ENCODE results near the gene IFI27L1. TPM values are rescaled to one million over a fixed set of nuclear protein-coding genes. Genes with fewer than 3 reads are reported as not detected.

IFI27L1 gene
- total RNA-seq, 2 donors from 2014 or later: 15.8 to 27.4 TPM

DNA sequence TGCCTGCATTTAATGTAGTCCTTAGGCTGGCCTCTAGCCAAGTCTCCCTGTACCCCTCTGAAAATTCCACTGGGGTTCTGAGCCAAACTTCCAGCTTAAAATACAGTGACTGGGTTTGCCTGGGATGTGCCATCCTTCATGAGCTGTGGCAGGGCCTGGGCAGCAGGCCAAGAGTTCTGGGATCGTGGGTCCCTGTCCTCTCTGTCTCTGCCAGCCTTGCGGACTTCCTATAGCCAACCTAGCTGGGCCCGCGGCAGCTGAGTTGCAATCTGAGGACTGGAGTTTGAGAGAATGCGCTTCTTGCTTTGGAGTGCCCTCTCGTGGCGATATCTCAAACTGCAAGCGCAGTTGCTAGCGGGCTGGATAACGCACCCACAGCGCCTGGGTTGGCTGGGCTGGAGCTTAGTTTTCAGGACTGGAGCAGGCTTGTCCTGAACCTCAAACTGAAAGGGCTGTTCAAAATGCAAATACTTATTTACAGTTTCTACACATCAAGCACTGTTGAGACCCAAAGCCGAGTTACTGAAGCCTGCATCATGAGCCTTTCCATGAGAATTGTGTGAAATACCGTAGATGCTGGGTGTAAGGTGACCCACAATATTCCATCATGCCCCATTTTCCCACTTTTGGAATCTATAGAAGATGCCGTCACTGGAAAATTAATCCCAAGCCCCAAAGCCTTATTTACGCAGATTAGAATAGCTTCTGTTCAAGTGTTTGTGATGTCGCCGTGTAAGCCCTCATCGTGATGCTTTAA is 55.6 kb downstream of the IFI27L1 start:
- no peaks in the 10 kb centered on the region for H3K4me1 ChIP-seq
- H3K27me3 ChIP-seq: no peaks in the 10 kb centered on the region
- intact Hi-C loops (cut with DNase I): loop anchor here (5.0 kb wide), 1 partner anchor 41 kb away; no protein-coding TSS in a partner anchor
- no peaks in the 10 kb centered on the region for H3K9me3 ChIP-seq
- TF ChIP-seq, protein P1, sequence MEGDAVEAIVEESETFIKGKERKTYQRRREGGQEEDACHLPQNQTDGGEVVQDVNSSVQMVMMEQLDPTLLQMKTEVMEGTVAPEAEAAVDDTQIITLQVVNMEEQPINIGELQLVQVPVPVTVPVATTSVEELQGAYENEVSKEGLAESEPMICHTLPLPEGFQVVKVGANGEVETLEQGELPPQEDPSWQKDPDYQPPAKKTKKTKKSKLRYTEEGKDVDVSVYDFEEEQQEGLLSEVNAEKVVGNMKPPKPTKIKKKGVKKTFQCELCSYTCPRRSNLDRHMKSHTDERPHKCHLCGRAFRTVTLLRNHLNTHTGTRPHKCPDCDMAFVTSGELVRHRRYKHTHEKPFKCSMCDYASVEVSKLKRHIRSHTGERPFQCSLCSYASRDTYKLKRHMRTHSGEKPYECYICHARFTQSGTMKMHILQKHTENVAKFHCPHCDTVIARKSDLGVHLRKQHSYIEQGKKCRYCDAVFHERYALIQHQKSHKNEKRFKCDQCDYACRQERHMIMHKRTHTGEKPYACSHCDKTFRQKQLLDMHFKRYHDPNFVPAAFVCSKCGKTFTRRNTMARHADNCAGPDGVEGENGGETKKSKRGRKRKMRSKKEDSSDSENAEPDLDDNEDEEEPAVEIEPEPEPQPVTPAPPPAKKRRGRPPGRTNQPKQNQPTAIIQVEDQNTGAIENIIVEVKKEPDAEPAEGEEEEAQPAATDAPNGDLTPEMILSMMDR (IDR thresholded peaks at IDR 0.05): peak; percentile 98
- no peak overlapping the region for H3K4me3 ChIP-seq
- no peaks in the 10 kb centered on the region for H3K36me3 ChIP-seq
- H3K9ac ChIP-seq (ENCODE audit: low read depth in 2 of 2, low read length in 2 of 2): no peak overlapping the region
- peak; percentile 90 for DNase-seq
- no peak overlapping the region for H3K27ac ChIP-seq

DNA sequence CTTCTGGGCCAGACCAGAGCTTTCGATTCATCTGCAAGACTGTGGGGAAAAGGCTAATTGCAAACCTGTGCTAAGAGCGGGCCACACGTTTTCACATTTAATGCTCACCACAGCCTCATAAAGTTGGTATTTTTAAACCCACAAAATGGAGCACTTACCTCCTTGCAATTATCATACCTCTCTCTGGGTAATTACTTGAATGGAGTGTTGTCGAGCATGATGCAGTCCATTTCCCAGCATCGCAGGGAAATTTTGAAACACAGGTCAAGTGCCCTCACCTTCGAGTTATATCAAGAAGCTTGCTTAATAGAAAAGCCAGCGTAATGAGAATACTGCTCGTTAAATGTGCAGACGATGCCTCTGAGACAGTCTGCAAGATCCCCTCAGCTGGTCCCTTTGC is 57.1 kb downstream of the IFI27L1 start:
- intact Hi-C loops (cut with DNase I): loop anchor here (2.0 to 5.0 kb wide), 2 partner anchors 39 to 101 kb away; no protein-coding TSS in a partner anchor
- TF ChIP-seq, protein P1 (IDR thresholded peaks at IDR 0.05): no peak
- Histone ChIP-seq H3K27ac (no peak overlapping the region), H3K9me3 (no peaks in the 10 kb centered on the region), H3K4me1 (no peaks in the 10 kb centered on the region), H3K27me3 (no peaks in the 10 kb centered on the region), H3K4me3 (no peak overlapping the region), H3K36me3 (no peaks in the 10 kb centered on the region), H3K9ac (ENCODE audit: low read depth in 2 of 2, low read length in 2 of 2) (no peak overlapping the region)
- DNase-seq: no peak

DNA sequence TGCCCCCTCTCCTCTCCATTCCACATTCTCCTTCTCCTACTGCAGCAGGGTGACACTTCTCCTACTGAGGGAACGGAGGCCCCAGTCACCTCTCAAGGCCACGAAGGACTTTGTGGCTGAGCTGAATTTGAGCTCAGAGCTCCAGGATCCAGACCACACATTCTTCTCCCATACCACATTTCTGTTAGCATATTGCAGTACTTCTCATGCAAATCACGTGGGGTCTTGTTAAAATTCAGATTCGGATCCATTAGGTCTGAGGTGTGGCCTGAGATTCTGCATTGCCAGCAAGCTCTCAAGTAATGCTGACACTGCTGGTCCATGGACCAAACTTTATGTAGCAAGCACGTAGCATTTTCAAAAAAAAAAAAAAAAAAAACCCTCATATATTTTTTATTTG is 57.9 kb downstream of the IFI27L1 start:
- Histone ChIP-seq H3K4me1 (no peaks in the 10 kb centered on the region), H3K9ac (ENCODE audit: low read depth in 2 of 2, low read length in 2 of 2) (no peak overlapping the region), H3K9me3 (no peaks in the 10 kb centered on the region), H3K27ac (no peak overlapping the region), H3K4me3 (no peak overlapping the region), H3K36me3 (no peaks in the 10 kb centered on the region), H3K27me3 (no peaks in the 10 kb centered on the region)
- TF ChIP-seq, protein P1 (IDR thresholded peaks at IDR 0.05): no peak
- intact Hi-C loops (cut with DNase I): loop anchor here (2.0 to 5.0 kb wide), 2 partner anchors 38 to 102 kb away; no protein-coding TSS in a partner anchor
- DNase-seq: no peak

- intact Hi-C loops (cut with DNase I): loop anchor here (2.0 to 5.0 kb wide), 2 partner anchors 38 to 103 kb away; no protein-coding TSS in a partner anchor
- no peak for DNase-seq
- TF ChIP-seq, protein P1 (IDR thresholded peaks at IDR 0.05): no peak
- no peaks in the 10 kb centered on the region for H3K4me1 ChIP-seq
- no peak overlapping the region for H3K9ac ChIP-seq (ENCODE audit: low read depth in 2 of 2, low read length in 2 of 2)
- no peak overlapping the region for H3K4me3 ChIP-seq
- no peaks in the 10 kb centered on the region for H3K27me3 ChIP-seq
- no peak overlapping the region for H3K27ac ChIP-seq
- no peaks in the 10 kb centered on the region for H3K36me3 ChIP-seq
- no peaks in the 10 kb centered on the region for H3K9me3 ChIP-seq
These were observed 58.3 kb downstream of the IFI27L1 start for GRCh38 chr14:94139421-94139820.

- Histone ChIP-seq H3K27ac (no peak overlapping the region), H3K27me3 (no peaks in the 10 kb centered on the region), H3K4me1 (no peaks in the 10 kb centered on the region), H3K9me3 (no peaks in the 10 kb centered on the region), H3K4me3 (no peak overlapping the region), H3K9ac (ENCODE audit: low read depth in 2 of 2, low read length in 2 of 2) (no peak overlapping the region), H3K36me3 (no peaks in the 10 kb centered on the region)
- intact Hi-C loops (cut with DNase I): no loop called here
- TF ChIP-seq, protein P1 (IDR thresholded peaks at IDR 0.05): no peak
- no peak for DNase-seq
These were observed 61.1 kb downstream of the IFI27L1 start for GRCh38 chr14:94142247-94142646.
